Measurements from ENCODE around the gene CBY2. TPM values are rescaled to one million over a fixed set of nuclear protein-coding genes. Genes with fewer than 3 reads are reported as not detected.
"Not testable (repeated sequence)": the region's sequence is repeated elsewhere in the genome, so short reads cannot be mapped to it uniquely, and the experiment has no call there.

The CBY2 gene
- total RNA-seq, 2 experiments from 2014 or later, result not detected

- intact Hi-C loops (cut with micrococcal nuclease), result no loop called here
- DNase-seq (no peak), ATAC-seq (no peak)
- H3K27ac Mint-ChIP-seq, result no peak overlapping the region
- peaks cover 3% of the 10 kb centered on the region for H3K9me3 Mint-ChIP-seq
- ChIA-PET CTCF (no interaction called here), POLR2A (interaction anchor here (1.0 kb wide), 1 partner anchor 9 kb away, joined by 3 read pairs; no protein-coding TSS in a partner anchor)
- peaks cover under 1% of the 10 kb centered on the region for H3K27me3 Mint-ChIP-seq
- H3K4me1 Mint-ChIP-seq (ENCODE audit: low read depth), result peaks cover 6% of the 10 kb centered on the region
- TF ChIP-seq CTCF (IDR thresholded peaks at IDR 0.05), result no peak
- no peaks in the 10 kb centered on the region for H3K36me3 Mint-ChIP-seq (ENCODE audit: low read depth)
- no peak overlapping the region for H3K4me3 Mint-ChIP-seq
Observed at GRCh38 chr13:45662162-45662561, 40.0 kb upstream of the CBY2 start.

GRCh38 chr13:45662903-45663302 is 39.2 kb upstream of the CBY2 start:
- H3K4me3 Mint-ChIP-seq; intact Hi-C loops (cut with micrococcal nuclease); H3K4me1 Mint-ChIP-seq (ENCODE audit: low read depth); H3K9me3 Mint-ChIP-seq; POLR2A ChIA-PET; ATAC-seq; H3K27ac Mint-ChIP-seq; H3K36me3 Mint-ChIP-seq (ENCODE audit: low read depth); H3K27me3 Mint-ChIP-seq; CTCF ChIA-PET; DNase-seq: not testable (repeated sequence)

GRCh38 chr13:45669626-45670025 is 32.5 kb upstream of the CBY2 start:
- CTCF ChIA-PET, result not testable (repeated sequence)

GRCh38 chr13:45670189-45670885 is 31.8 kb upstream of the CBY2 start:
- Mint-ChIP-seq H3K4me3 (no peak overlapping the region), H3K27me3 (peaks cover 3% of the 10 kb centered on the region), H3K36me3 (ENCODE audit: low read depth) (no peaks in the 10 kb centered on the region), H3K9me3 (peaks cover 2% of the 10 kb centered on the region), H3K4me1 (ENCODE audit: low read depth) (peaks cover 4% of the 10 kb centered on the region), H3K27ac (no peak overlapping the region)
- POLR2A ChIA-PET, result interaction anchor here (0.9 kb wide), 1 partner anchor 8 kb away, joined by 3 read pairs; no protein-coding TSS in a partner anchor
- CTCF ChIA-PET, result no interaction called here
- intact Hi-C loops (cut with micrococcal nuclease), result no loop called here
- no peak for TF ChIP-seq CTCF (IDR thresholded peaks at IDR 0.05)
- no peak for ATAC-seq
- DNase-seq, result no peak

More at GRCh38 chr13:45669626-45670025, 32.5 kb upstream of the CBY2 start:
- H3K9me3 Mint-ChIP-seq; ATAC-seq; H3K27me3 Mint-ChIP-seq; H3K4me3 Mint-ChIP-seq; POLR2A ChIA-PET; H3K27ac Mint-ChIP-seq; DNase-seq; H3K36me3 Mint-ChIP-seq (ENCODE audit: low read depth); H3K4me1 Mint-ChIP-seq (ENCODE audit: low read depth); intact Hi-C loops (cut with micrococcal nuclease): not testable (repeated sequence)

GRCh38 chr13:45674908-45675307 is 27.2 kb upstream of the CBY2 start:
- intact Hi-C loops (cut with micrococcal nuclease), result no loop called here
- TF ChIP-seq CTCF (IDR thresholded peaks at IDR 0.05), result no peak
- DNase-seq, result no peak
- CTCF ChIA-PET, result no interaction called here
- Mint-ChIP-seq H3K27me3 (no peaks in the 10 kb centered on the region), H3K36me3 (ENCODE audit: low read depth) (no peaks in the 10 kb centered on the region), H3K27ac (no peak overlapping the region), H3K4me1 (ENCODE audit: low read depth) (peaks cover 3% of the 10 kb centered on the region), H3K4me3 (no peak overlapping the region), H3K9me3 (no peaks in the 10 kb centered on the region)
- ATAC-seq, result no peak
- POLR2A ChIA-PET, result no interaction called here

- POLR2A ChIA-PET, result no interaction called here
- CTCF ChIA-PET, result no interaction called here
- no peaks in the 10 kb centered on the region for H3K4me1 Mint-ChIP-seq (ENCODE audit: low read depth)
- no peak for TF ChIP-seq CTCF (IDR thresholded peaks at IDR 0.05)
- H3K27ac Mint-ChIP-seq, result no peak overlapping the region
- H3K27me3 Mint-ChIP-seq, result no peaks in the 10 kb centered on the region
- H3K4me3 Mint-ChIP-seq, result no peak overlapping the region
- intact Hi-C loops (cut with micrococcal nuclease), result no loop called here
- H3K9me3 Mint-ChIP-seq, result no peaks in the 10 kb centered on the region
- no peaks in the 10 kb centered on the region for H3K36me3 Mint-ChIP-seq (ENCODE audit: low read depth)
- no peak for DNase-seq
- ATAC-seq, result no peak
Observed at GRCh38 chr13:45678282-45678681, 23.8 kb upstream of the CBY2 start.

Data from activated CD8-positive, alpha-beta T cell treated with anti-CD3 and anti-CD28 coated beads for 36 hours (primary cell).